ENCODE results near the gene MAS1L. TPM values are rescaled to one million over a fixed set of nuclear protein-coding genes. Genes with fewer than 3 reads are reported as not detected.
"Not testable (repeated sequence)": the region's sequence is repeated elsewhere in the genome, so short reads cannot be mapped to it uniquely, and the experiment has no call there.

MAS1L gene
- total RNA-seq, 2 experiments from 2014 or later, result not detected

GRCh38 chr6:29451471-29452193 is 36.1 kb downstream of the MAS1L start:
- ATAC-seq (ENCODE audit: low read depth), result no peak
- POLR2A ChIA-PET, result no interaction called here
- H3K9me3 Mint-ChIP-seq, result no peaks in the 10 kb centered on the region
- H3K4me1 Mint-ChIP-seq, result no peaks in the 10 kb centered on the region
- no peaks in the 10 kb centered on the region for H3K36me3 Mint-ChIP-seq
- no peak for DNase-seq
- no peak overlapping the region for H3K27ac Mint-ChIP-seq
- no peak overlapping the region for H3K4me3 Mint-ChIP-seq
- peaks cover 8% of the 10 kb centered on the region for H3K27me3 Mint-ChIP-seq

GRCh38 chr6:29447670-29448069 is 40.1 kb downstream of the MAS1L start:
- Mint-ChIP-seq H3K27me3 (peaks cover 20% of the 10 kb centered on the region), H3K4me1 (no peaks in the 10 kb centered on the region)

GRCh38 chr6:29444031-29444430 is 43.7 kb downstream of the MAS1L start:
- peaks cover 17% of the 10 kb centered on the region for H3K27me3 Mint-ChIP-seq
- H3K36me3 Mint-ChIP-seq; H3K27ac Mint-ChIP-seq; H3K4me1 Mint-ChIP-seq; DNase-seq; H3K4me3 Mint-ChIP-seq; POLR2A ChIA-PET; H3K9me3 Mint-ChIP-seq; ATAC-seq (ENCODE audit: low read depth): not testable (repeated sequence)

More at GRCh38 chr6:29447670-29448069, 40.1 kb downstream of the MAS1L start:
- POLR2A ChIA-PET, result no interaction called here
- DNase-seq (no peak), ATAC-seq (ENCODE audit: low read depth) (no peak)
- H3K27ac Mint-ChIP-seq, result no peak overlapping the region
- H3K4me3 Mint-ChIP-seq, result no peak overlapping the region
- no peaks in the 10 kb centered on the region for H3K36me3 Mint-ChIP-seq
- peaks cover 7% of the 10 kb centered on the region for H3K9me3 Mint-ChIP-seq

- POLR2A ChIA-PET, result no interaction called here
Observed at GRCh38 chr6:29442719-29443118, 45.0 kb downstream of the MAS1L start.

GRCh38 chr6:29439006-29439405 is 48.8 kb downstream of the MAS1L start, which contains the start of gene OR10C1:
OR10C1 (plus strand) TSS chr6:29439306; CDS start chr6:29440016, 710 bp downstream.
- Mint-ChIP-seq H3K27ac (no peak within 1 kb of the TSS), H3K27me3 (peaks cover 30% of the 10 kb centered on the region), H3K4me1 (no peaks in the 10 kb centered on the region), H3K9me3 (peaks cover under 1% of the 10 kb centered on the region), H3K4me3 (no peak within 1 kb of the TSS), H3K36me3 (no peaks in the 10 kb centered on the region)
- POLR2A ChIA-PET, result no interaction called here
- DNase-seq, result no peak
- ATAC-seq (ENCODE audit: low read depth), result no peak

More at GRCh38 chr6:29442719-29443118, 45.0 kb downstream of the MAS1L start:
- DNase-seq, result no peak
- no peak for ATAC-seq (ENCODE audit: low read depth)
- Mint-ChIP-seq H3K9me3 (peaks cover 7% of the 10 kb centered on the region), H3K36me3 (no peaks in the 10 kb centered on the region), H3K27me3 (peaks cover 24% of the 10 kb centered on the region), H3K27ac (no peak overlapping the region), H3K4me3 (no peak overlapping the region), H3K4me1 (no peaks in the 10 kb centered on the region)

- DNase-seq; H3K36me3 Mint-ChIP-seq; ATAC-seq (ENCODE audit: low read depth); H3K27ac Mint-ChIP-seq; H3K9me3 Mint-ChIP-seq; H3K4me1 Mint-ChIP-seq; H3K4me3 Mint-ChIP-seq; POLR2A ChIA-PET: not testable (repeated sequence)
- H3K27me3 Mint-ChIP-seq, result peaks cover 33% of the 10 kb centered on the region
Observed at GRCh38 chr6:29436730-29437129, 51.0 kb downstream of the MAS1L start.

Other genes starting within 250 kb of the MAS1L start
- not detected for gene OR14J1, start 186.3 kb downstream of the MAS1L start, total RNA-seq
- not detected for gene OR5V1, start 119.1 kb downstream of the MAS1L start, total RNA-seq
- not detected for gene OR12D3, start 112.7 kb downstream of the MAS1L start, total RNA-seq
- gene OR12D2, start 92.3 kb downstream of the MAS1L start, total RNA-seq, result not detected
- not detected for gene OR12D1, start 73.0 kb downstream of the MAS1L start, total RNA-seq
- not detected for gene OR10C1, start 48.6 kb downstream of the MAS1L start, total RNA-seq
- not detected for gene OR11A1, start 30.9 kb downstream of the MAS1L start, total RNA-seq
- gene OR2H1, start 30.8 kb downstream of the MAS1L start, total RNA-seq, result not detected
- not detected for gene UBD, start 71.8 kb upstream of the MAS1L start, total RNA-seq
- gene OR2H2, start 97.2 kb upstream of the MAS1L start, total RNA-seq, result not detected
- 10 to 100 TPM; 20.1 to 20.7 TPM for gene GABBR1, start 145.2 kb upstream of the MAS1L start, total RNA-seq
- not detected for gene MOG, start 169.1 kb upstream of the MAS1L start, total RNA-seq
- gene ZFP57, start 193.2 kb upstream of the MAS1L start, total RNA-seq, result 10 to 100 TPM; 12.3 to 13.5 TPM
- gene HLA-F, start 235.5 kb upstream of the MAS1L start, total RNA-seq, result 100 to 1,000 TPM; 502 to 534 TPM